Endothelial cell of umbilical vein (primary cell): ENCODE results near the gene TOX2. TPM values are rescaled to one million over a fixed set of nuclear protein-coding genes. Genes with fewer than 3 reads are reported as not detected.

Experiments
- BruUV-seq: library from RNA; stranded (reverse); fragments of 400-500 nt; replicated peaks from 2 replicates; lab custom pipeline; 2021; lab: Mats Ljungman, UMichigan
- CTCF ChIA-PET: fragments of 300-600, 350-600 bp; sonication (Branson Sonifier 250); formaldehyde crosslinking; loops from one replicate; lab custom pipeline; 2021; ENCODE audit warnings: antibody characterized with exemption, inconsistent platforms; lab: Charles Lee
- POLR2A ChIA-PET: fragments of 300-600, 350-600 bp; sonication (Branson Sonifier 250); formaldehyde crosslinking; loops from one replicate; lab custom pipeline; 2021; ENCODE audit warnings: antibody characterized with exemption, inconsistent platforms; lab: Charles Lee
- DNase-seq: peaks from one replicate; pipeline ENCODE4 v3.0.0-alpha.2; 2011; ENCODE audit warnings: low read depth, low spot score
- FAIRE-seq: peaks from 2 replicates; lab custom pipeline; 2011; peaks lifted over from hg19 to GRCh38; lab: Jason Lieb, UNC
- H2AFZ ChIP-seq: 2 replicates; pipeline ENCODE4 v1.6.0; 2012; ENCODE audit warnings: low read depth, low read length, control low read depth, inconsistent platforms
- H3K27ac ChIP-seq: 2 replicates; pipeline ENCODE4 v1.5.1; 2011; ENCODE audit warnings: low read depth, mild to moderate bottlenecking, control low read depth, low read length, moderate library complexity; ENCODE audit not compliant: insufficient read depth
- H3K27me3 ChIP-seq, 2 experiments: 2 replicates each; pipeline versions ENCODE4 v1.6.0 to v1.6.1; 2011; ENCODE audit warnings: low read length in 2 of 2, mixed read lengths in 1 of 2; ENCODE audit not compliant: control insufficient read depth in 2 of 2, insufficient read depth in 2 of 2
- H3K36me3 ChIP-seq, 2 experiments: 2 replicates in 1 of 2; 3 replicates in 1 of 2; pipeline ENCODE4 v1.5.1; 2011; ENCODE audit warnings: low read length in 2 of 2, mild to moderate bottlenecking in 1 of 2, moderate library complexity in 1 of 2; ENCODE audit not compliant: control insufficient read depth in 2 of 2, insufficient read depth in 2 of 2; ENCODE audit errors: extremely low read depth in 1 of 2
- H3K4me1 ChIP-seq: 3 replicates; pipeline ENCODE4 v1.5.1; 2011; ENCODE audit warnings: mild to moderate bottlenecking, low read length; ENCODE audit not compliant: control insufficient read depth, insufficient read depth; ENCODE audit errors: extremely low read depth
- H3K4me2 ChIP-seq: 2 replicates; pipeline ENCODE4 v1.6.1; 2011; ENCODE audit warnings: low read length, control low read depth, mixed read lengths; ENCODE audit not compliant: insufficient read depth
- H3K4me3 ChIP-seq, 3 experiments: fragments of 200-600 bp in 1 of 3; sonication (generic), shearing (Covaris generic) in 1 of 3; replicated peaks in 1 of 3; 2 replicates each; pipeline ENCODE4 v1.5.1; 2011 to 2016; ENCODE audit warnings: control low read depth in 3 of 3, low read length in 3 of 3, mild to moderate bottlenecking in 2 of 3, inconsistent platforms in 1 of 3, low read depth in 1 of 3, moderate library complexity in 1 of 3; ENCODE audit not compliant: insufficient read depth in 1 of 3
- H3K79me2 ChIP-seq: 2 replicates; pipeline ENCODE4 v1.6.0; 2012; ENCODE audit warnings: low read length, inconsistent platforms; ENCODE audit not compliant: control insufficient read depth, insufficient read depth
- H3K9ac ChIP-seq: replicated peaks from 2 replicates; pipeline ENCODE3; 2011; ENCODE audit warnings: low read length, control low read depth; ENCODE audit not compliant: insufficient read depth; ENCODE audit errors: extremely low read depth
- H3K9me1 ChIP-seq: replicated peaks from 3 replicates; pipeline ENCODE4 v1.6.0; 2011; ENCODE audit warnings: mild to moderate bottlenecking, low read length; ENCODE audit not compliant: control insufficient read depth, insufficient read depth; ENCODE audit errors: extremely low read depth
- H3K9me3 ChIP-seq: replicated peaks from 2 replicates; pipeline ENCODE4 v1.5.1; 2012; ENCODE audit warnings: low read length, inconsistent platforms; ENCODE audit not compliant: control insufficient read depth, insufficient read depth
- H4K20me1 ChIP-seq: replicated peaks from 2 replicates; pipeline ENCODE3; 2011; ENCODE audit warnings: mild to moderate bottlenecking, low read length; ENCODE audit not compliant: control insufficient read depth, insufficient read depth; ENCODE audit errors: extremely low read depth
- EZH2 ChIP-seq: IDR thresholded peaks from 2 replicates; pipeline ENCODE4 v1.6.1; 2012; ENCODE audit warnings: borderline replicate concordance, low read depth, mild to moderate bottlenecking, moderate library complexity, low read length, inconsistent platforms; ENCODE audit not compliant: severe bottlenecking
- FOS ChIP-seq: IDR thresholded peaks from 2 replicates; pipeline ENCODE4 v1.6.1; 2011; ENCODE audit warnings: mild to moderate bottlenecking, low read length, moderate library complexity, borderline replicate concordance; ENCODE audit not compliant: insufficient read depth
- GATA2 ChIP-seq: IDR thresholded peaks from 2 replicates; pipeline ENCODE4 v1.7.0; 2011; ENCODE audit warnings: low read depth, mild to moderate bottlenecking, moderate library complexity, mixed read lengths, low read length; ENCODE audit not compliant: insufficient read length, insufficient read depth
- JUN ChIP-seq: IDR thresholded peaks from 2 replicates; pipeline ENCODE4 v1.6.1; 2011; ENCODE audit warnings: borderline replicate concordance, low read depth; ENCODE audit not compliant: insufficient read length, insufficient read depth
- MYC ChIP-seq: IDR thresholded peaks from one replicate; pipeline ENCODE4 v1.6.1; 2011; ENCODE audit warnings: mild to moderate bottlenecking, low read depth, low read length
- POLR2A ChIP-seq: IDR thresholded peaks from 2 replicates; pipeline ENCODE4 v1.6.1; 2012; ENCODE audit warnings: low read depth, mild to moderate bottlenecking, control low read depth, low read length
- POLR2AphosphoS5 ChIP-seq: IDR thresholded peaks from 2 replicates; pipeline ENCODE4 v1.6.1; 2012; ENCODE audit warnings: low read depth, mild to moderate bottlenecking, control low read depth, low read length, moderate library complexity; ENCODE audit not compliant: insufficient read depth
- dilution Hi-C: fragments of 300-500 bp; cut with MboI; formaldehyde crosslinking; loops from one replicate; pipeline ENCODE4 v1.15.0; 2019; ENCODE audit warnings: low sequenced_read_pairs; ENCODE audit not compliant: extremely low pct_ligation_motif_present
- intact Hi-C: fragments of 100-400 bp; cut with micrococcal nuclease; formaldehyde crosslinking; loops from one replicate; pipeline ENCODE4 v1.10.0; 2022
- polyA plus RNA-seq, 4 experiments: library from polyadenylated mRNA; depleted of rRNA in 3 of 4; stranded (reverse) in 3 of 4; unstranded in 1 of 4; fragments of >200 nt; gene quantifications; 2 replicates each; pipeline versions ENCODE4 v1.2.1 to v1.2.3, GENCODE V29; 2011 to 2012; ENCODE audit warnings: missing spikeins in 1 of 4
- total RNA-seq: library from RNA; stranded (reverse); gene quantifications from 2 replicates; pipeline ENCODE4 v1.2.3, GENCODE V29; 2021
- TF ChIP-seq, protein P1 (sequence below), 2 donors: IDR thresholded peaks; 1 replicate in 1 of 2; 2 replicates in 1 of 2; pipeline ENCODE4 v1.5.1; 2011; ENCODE audit warnings: low read length in 2 of 2, mild to moderate bottlenecking in 2 of 2, moderate library complexity in 2 of 2, control low read depth in 1 of 2, inconsistent platforms in 1 of 2, low read depth in 1 of 2; ENCODE audit not compliant: insufficient read depth in 1 of 2; ENCODE audit errors: extremely low read depth in 1 of 2
- TF ChIP-seq, protein P2 (sequence below): IDR thresholded peaks from 2 replicates; pipeline ENCODE4 v1.6.1; 2011; ENCODE audit not compliant: insufficient read depth, insufficient read length

The TOX2 gene
- total and polyA plus RNA-seq, 2 donors (not counting 3 experiments of a cell fraction or from before 2014, with no cell fraction given) = 7.0 to 18.6 TPM

DNA sequence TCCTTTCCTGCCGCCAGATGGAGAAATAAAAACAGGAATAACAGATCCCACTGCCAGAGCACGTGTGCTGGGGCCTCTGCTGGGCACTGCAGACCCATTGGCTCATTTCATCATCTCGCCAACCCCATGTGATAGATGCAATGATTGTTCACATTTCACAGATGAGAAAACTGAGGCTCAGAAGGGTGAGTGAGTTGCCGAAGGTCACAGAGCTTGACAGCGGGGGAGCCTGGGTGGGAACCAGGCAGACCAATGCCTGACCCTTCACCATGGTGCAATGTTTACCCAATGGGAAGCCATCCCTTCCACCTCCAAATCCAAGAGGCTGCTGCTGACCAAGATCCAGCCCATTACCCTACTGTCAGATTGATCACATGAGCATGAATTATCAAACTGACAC is 167.2 kb downstream of the TOX2 start:
- no peak for FAIRE-seq
- H2AFZ ChIP-seq = no peak overlapping the region
- H3K4me1 ChIP-seq = no peaks in the 10 kb centered on the region
- CTCF ChIA-PET = interaction anchor here (0.8 to 7.6 kb wide), 6 partner anchors 9 to 545 kb away, joined by 3 to 191 read pairs (median 25); no protein-coding TSS in a partner anchor
- dilution Hi-C loops = no loop called here
- H3K4me3 ChIP-seq = no peak overlapping the region
- H3K79me2 ChIP-seq = no peaks in the 10 kb centered on the region
- no peaks in the 10 kb centered on the region for H3K9me1 ChIP-seq
- H3K27me3 ChIP-seq = no peaks in the 10 kb centered on the region
- no peaks in the 10 kb centered on the region for H4K20me1 ChIP-seq
- POLR2A ChIA-PET = no interaction called here
- no peak overlapping the region for H3K9ac ChIP-seq
- intact Hi-C loops = no loop called here
- no TSS peak for BruUV-seq
- no peaks in the 10 kb centered on the region for H3K9me3 ChIP-seq
- H3K4me2 ChIP-seq = no peak overlapping the region
- no peaks in the 10 kb centered on the region for H3K36me3 ChIP-seq
- no peak for DNase-seq
- TF ChIP-seq FOS (no peak), JUN (no peak), POLR2A (no peak), MYC (no peak), EZH2 (no peak), POLR2AphosphoS5 (no peak), GATA2 (no peak)
- TF ChIP-seq, protein P1, sequence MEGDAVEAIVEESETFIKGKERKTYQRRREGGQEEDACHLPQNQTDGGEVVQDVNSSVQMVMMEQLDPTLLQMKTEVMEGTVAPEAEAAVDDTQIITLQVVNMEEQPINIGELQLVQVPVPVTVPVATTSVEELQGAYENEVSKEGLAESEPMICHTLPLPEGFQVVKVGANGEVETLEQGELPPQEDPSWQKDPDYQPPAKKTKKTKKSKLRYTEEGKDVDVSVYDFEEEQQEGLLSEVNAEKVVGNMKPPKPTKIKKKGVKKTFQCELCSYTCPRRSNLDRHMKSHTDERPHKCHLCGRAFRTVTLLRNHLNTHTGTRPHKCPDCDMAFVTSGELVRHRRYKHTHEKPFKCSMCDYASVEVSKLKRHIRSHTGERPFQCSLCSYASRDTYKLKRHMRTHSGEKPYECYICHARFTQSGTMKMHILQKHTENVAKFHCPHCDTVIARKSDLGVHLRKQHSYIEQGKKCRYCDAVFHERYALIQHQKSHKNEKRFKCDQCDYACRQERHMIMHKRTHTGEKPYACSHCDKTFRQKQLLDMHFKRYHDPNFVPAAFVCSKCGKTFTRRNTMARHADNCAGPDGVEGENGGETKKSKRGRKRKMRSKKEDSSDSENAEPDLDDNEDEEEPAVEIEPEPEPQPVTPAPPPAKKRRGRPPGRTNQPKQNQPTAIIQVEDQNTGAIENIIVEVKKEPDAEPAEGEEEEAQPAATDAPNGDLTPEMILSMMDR (IDR thresholded peaks at IDR 0.05; ENCODE audit: extremely low read depth in 1 of 2, insufficient read depth in 1 of 2, low read depth in 1 of 2, low read length in 2 of 2) = no peak
- TF ChIP-seq, protein P2, sequence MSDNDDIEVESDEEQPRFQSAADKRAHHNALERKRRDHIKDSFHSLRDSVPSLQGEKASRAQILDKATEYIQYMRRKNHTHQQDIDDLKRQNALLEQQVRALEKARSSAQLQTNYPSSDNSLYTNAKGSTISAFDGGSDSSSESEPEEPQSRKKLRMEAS = no peak
- no peak overlapping the region for H3K27ac ChIP-seq
